ACC112 (cell line): Measurements from ENCODE around the gene ERCC3.
"Not testable (repeated sequence)": the region's sequence is repeated elsewhere in the genome, so short reads cannot be mapped to it uniquely, and the experiment has no call there.

Source experiments
- H2AFZ ChIP-seq: fragments of 200-600 bp; sonication (generic); one replicate; pipeline ENCODE4 v1.6.0; 2017; ENCODE audit warnings: antibody characterized with exemption, low read length; ENCODE audit not compliant: unreplicated experiment
- H3K27ac ChIP-seq: fragments of 200-600 bp; sonication (generic); 2 replicates; pipeline ENCODE4 v1.5.1; 2014; ENCODE audit warnings: low read depth, mild to moderate bottlenecking, antibody characterized with exemption, low read length, moderate library complexity
- H3K27me3 ChIP-seq: fragments of 200-600 bp; sonication (generic); 2 replicates; pipeline ENCODE4 v1.6.1; 2014; ENCODE audit warnings: mild to moderate bottlenecking, antibody characterized with exemption, low read length, moderate library complexity, mixed read lengths; ENCODE audit not compliant: insufficient read depth
- H3K36me3 ChIP-seq: fragments of 200-600 bp; sonication (generic); 2 replicates; pipeline ENCODE4 v1.6.1; 2016; ENCODE audit warnings: mild to moderate bottlenecking, antibody characterized with exemption, low read length, moderate library complexity, mixed read lengths; ENCODE audit not compliant: insufficient read depth
- H3K4me1 ChIP-seq: fragments of 200-600 bp; sonication (generic); one replicate; pipeline ENCODE4 v1.6.1; 2016; ENCODE audit warnings: low read length, mixed read lengths; ENCODE audit not compliant: insufficient read depth, unreplicated experiment, control insufficient read depth
- H3K4me3 ChIP-seq: fragments of 200-600 bp; sonication (generic); 2 replicates; pipeline ENCODE4 v1.5.1; 2014; ENCODE audit warnings: mild to moderate bottlenecking, low read depth, low read length
- H3K79me2 ChIP-seq: fragments of 200-600 bp; sonication (generic); one replicate; pipeline ENCODE4 v1.6.0; 2016; ENCODE audit warnings: low read length; ENCODE audit not compliant: control insufficient read depth, unreplicated experiment, insufficient read depth

Gene ERCC3

GRCh38 chr2:127226520-127227263, 67.3 kb downstream of the ERCC3 start:
- Histone ChIP-seq H3K4me3 (peak overlapping the region; percentile 6; the same call in 1 of the 2 replicates), H3K27ac (peak overlapping the region; percentile 47; the same call in 1 of the 2 replicates), H2AFZ (no peak overlapping the region), H3K4me1 (peaks cover 15% of the 10 kb centered on the region), H3K27me3 (no peaks in the 10 kb centered on the region), H3K79me2 (no peaks in the 10 kb centered on the region), H3K36me3 (no peaks in the 10 kb centered on the region)

GRCh38 chr2:127226132-127226519, 67.8 kb downstream of the ERCC3 start:
- Histone ChIP-seq H3K27ac (peak overlapping the region; percentile 11; the same call in 1 of the 2 replicates), H3K27me3 (no peaks in the 10 kb centered on the region), H3K4me1 (peaks cover 15% of the 10 kb centered on the region), H2AFZ (no peak overlapping the region), H3K4me3 (no peak overlapping the region; the same call in 1 of the 2 replicates), H3K36me3 (no peaks in the 10 kb centered on the region), H3K79me2 (no peaks in the 10 kb centered on the region)

GRCh38 chr2:127225186-127225960, 68.6 kb downstream of the ERCC3 start:
- no peaks in the 10 kb centered on the region for H3K36me3 ChIP-seq
- peaks cover 15% of the 10 kb centered on the region for H3K4me1 ChIP-seq
- no peak overlapping the region for H3K4me3 ChIP-seq
- H2AFZ ChIP-seq, result no peak overlapping the region
- H3K79me2 ChIP-seq, result no peaks in the 10 kb centered on the region
- no peak overlapping the region for H3K27ac ChIP-seq
- H3K27me3 ChIP-seq, result peaks cover 7% of the 10 kb centered on the region

DNA sequence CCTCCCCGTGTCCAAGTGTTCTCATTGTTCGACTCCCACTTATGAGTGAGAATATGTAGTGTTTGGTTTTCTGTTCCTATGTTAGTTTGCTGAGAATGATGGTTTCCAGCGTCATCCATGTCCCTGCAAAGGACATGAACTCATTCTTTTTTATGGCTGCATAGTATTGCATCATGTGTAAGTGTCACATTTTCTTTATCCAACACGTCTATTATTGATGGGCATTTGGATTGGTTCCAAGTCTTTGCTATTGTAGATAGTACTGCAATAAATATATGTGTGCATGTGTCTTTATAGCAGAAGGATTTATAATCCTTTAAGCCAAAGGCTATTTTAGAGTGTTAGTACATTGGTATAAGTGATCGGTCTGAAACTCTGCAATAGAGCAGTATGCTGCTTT, 69.8 kb downstream of the ERCC3 start:
- H3K27ac ChIP-seq, H3K4me3 ChIP-seq, H3K36me3 ChIP-seq, H3K79me2 ChIP-seq, H2AFZ ChIP-seq: not testable (repeated sequence)
- Histone ChIP-seq H3K27me3 (peaks cover 18% of the 10 kb centered on the region), H3K4me1 (peaks cover 15% of the 10 kb centered on the region)

DNA sequence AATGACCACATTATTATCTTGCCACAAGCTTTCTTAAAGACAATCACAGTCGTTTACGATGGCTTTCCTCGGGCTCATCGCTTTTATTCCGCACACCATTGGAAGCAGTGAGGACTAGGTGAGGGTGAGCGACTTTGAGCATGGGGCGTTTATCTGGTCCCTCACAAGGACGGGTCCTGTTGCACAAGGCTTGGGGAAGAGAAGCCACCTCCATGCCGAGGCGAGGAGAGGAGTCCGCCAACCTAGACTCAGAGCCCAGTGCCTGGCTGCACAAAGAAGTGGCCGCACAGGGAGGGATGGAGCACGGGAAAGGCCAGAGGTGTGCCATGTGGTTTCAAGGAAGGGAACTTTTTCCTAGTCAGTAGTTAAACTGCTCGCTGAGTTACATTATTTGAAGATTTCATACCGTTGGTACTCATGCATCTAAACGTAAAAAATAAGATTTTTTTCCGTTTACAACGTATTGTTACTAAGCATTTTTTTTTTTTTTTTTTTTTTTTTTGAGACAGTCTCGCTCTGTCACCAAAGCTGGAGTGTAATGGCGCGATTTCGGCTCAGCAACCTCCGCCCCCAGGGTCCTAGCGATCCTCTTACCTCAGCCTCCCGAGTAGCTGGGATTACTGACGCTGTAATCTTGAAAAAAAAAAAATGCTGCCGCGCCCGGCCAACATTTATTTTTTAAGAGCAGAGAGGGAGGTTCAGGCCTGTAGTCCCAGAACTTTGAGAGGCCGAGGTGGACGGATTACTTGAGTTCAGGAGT, 73.0 kb downstream of the ERCC3 start:
- H3K27ac ChIP-seq, result no peak overlapping the region
- peaks cover 39% of the 10 kb centered on the region for H3K27me3 ChIP-seq
- no peak overlapping the region for H2AFZ ChIP-seq
- peak overlapping the region; percentile 79 for H3K4me3 ChIP-seq
- no peaks in the 10 kb centered on the region for H3K36me3 ChIP-seq
- H3K79me2 ChIP-seq, result no peaks in the 10 kb centered on the region
- peaks cover 8% of the 10 kb centered on the region for H3K4me1 ChIP-seq

DNA sequence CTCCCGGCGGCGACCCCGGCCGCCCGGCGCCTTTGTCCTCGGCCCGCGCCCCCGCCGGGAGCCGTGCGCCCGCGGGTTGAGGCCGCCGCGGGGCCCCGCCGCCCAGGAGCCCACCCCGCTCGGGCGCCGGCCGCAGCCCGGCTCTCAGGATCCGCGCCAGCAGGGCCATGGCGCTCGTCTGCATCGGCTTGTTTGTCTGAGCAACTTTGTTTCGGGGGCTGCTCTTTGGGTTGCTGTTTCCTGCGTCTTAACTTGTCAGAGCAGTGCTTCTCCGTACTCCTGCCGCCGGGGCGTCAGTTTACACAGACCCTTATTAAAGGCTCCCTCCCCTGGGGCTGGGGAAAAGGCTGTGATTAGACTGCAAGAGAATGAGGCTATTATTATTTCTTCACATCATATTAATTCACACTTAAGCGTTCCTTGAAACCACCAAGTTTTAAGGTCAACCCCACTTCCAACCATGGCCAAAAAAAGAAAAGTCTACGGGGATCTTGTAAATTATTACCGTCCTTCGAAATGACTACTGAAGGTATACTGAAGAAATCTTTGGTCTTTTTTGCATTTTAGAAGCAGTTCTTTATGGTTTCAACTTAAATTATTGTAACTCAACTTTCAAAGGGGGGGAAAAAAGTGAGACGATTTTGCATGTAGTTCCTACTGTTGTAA, 73.7 kb downstream of the ERCC3 start, which contains the start of gene CYP27C1:
Gene CYP27C1, minus strand, starts transcription at position 198 of the 666 bp plus-strand sequence. Its CDS starts 29 bp downstream, at position 169.
- peaks cover 39% of the 10 kb centered on the region for H3K27me3 ChIP-seq
- no peaks in the 10 kb centered on the region for H3K79me2 ChIP-seq
- peak within 1 kb of the TSS; percentile 45 for H2AFZ ChIP-seq
- H3K4me1 ChIP-seq, result peaks cover 4% of the 10 kb centered on the region
- H3K27ac ChIP-seq, result no peak within 1 kb of the TSS
- no peaks in the 10 kb centered on the region for H3K36me3 ChIP-seq
- H3K4me3 ChIP-seq, result peak within 1 kb of the TSS; percentile 79

DNA sequence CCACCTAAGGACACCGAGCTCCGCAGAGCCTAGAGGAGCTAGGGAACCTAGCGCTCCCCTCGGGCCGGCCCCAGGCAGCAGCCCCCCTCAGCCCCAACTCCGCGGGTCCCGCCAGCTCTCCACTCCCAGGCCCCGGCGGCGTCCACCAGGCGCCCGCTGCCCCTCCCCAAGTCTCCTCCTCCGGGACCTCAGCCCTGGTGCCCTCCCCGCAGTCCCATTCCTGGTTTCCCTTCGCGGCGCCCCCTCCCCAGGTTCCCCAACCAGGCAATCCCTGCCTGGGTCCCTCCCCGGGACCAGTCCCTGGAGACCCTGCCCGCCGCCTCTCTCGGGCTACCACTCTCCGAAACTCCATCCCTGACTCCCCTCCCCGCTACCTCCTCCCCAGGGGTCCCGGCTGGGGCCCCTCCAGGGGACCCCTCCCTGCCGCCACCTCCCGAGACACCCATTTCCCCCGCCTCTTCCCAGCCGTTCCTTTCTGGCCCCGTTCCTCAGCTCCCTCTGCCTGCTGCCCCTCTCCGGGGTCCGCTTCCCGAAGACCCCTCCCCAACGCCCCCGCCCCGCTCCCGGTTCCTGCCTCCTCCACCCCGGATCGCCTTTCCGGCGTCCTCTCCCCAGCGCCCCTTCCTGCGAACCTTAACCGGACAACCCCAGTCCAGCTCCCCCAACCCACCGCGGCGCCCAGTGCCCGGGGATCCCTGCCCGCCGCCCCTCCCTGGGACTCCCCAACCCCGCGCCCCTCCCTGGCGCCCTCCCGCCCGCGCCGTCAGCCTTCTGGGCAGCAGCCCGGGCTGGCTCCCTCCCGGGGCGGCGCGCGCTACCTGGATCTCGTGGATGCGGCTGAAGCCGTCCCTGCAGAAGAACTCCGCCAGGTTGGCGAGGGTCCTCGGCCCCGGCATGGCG, 74.5 kb downstream of the ERCC3 start:
- Histone ChIP-seq H3K4me3 (peak overlapping the region; percentile 79), H3K79me2 (no peaks in the 10 kb centered on the region), H3K27ac (no peak overlapping the region), H3K4me1 (no peaks in the 10 kb centered on the region), H3K27me3 (peaks cover 39% of the 10 kb centered on the region), H3K36me3 (no peaks in the 10 kb centered on the region), H2AFZ (peak overlapping the region; percentile 45)

GRCh38 chr2:127218812-127219170, 75.2 kb downstream of the ERCC3 start:
- H3K79me2 ChIP-seq, result no peaks in the 10 kb centered on the region
- peaks cover 39% of the 10 kb centered on the region for H3K27me3 ChIP-seq
- no peaks in the 10 kb centered on the region for H3K4me1 ChIP-seq
- H3K27ac ChIP-seq, result no peak overlapping the region
- no peak overlapping the region for H2AFZ ChIP-seq
- peak overlapping the region; percentile 79 for H3K4me3 ChIP-seq
- no peaks in the 10 kb centered on the region for H3K36me3 ChIP-seq

GRCh38 chr2:127217470-127218325, 76.2 kb downstream of the ERCC3 start:
- peaks cover 39% of the 10 kb centered on the region for H3K27me3 ChIP-seq
- no peak overlapping the region for H3K4me3 ChIP-seq
- H3K27ac ChIP-seq, result no peak overlapping the region
- no peaks in the 10 kb centered on the region for H3K36me3 ChIP-seq
- H2AFZ ChIP-seq, result no peak overlapping the region
- no peaks in the 10 kb centered on the region for H3K4me1 ChIP-seq
- H3K79me2 ChIP-seq, result no peaks in the 10 kb centered on the region
